ENCODE data around the gene GRIA2.

The GRIA2 gene

GRCh38 chr4:157294575-157294974, 74.0 kb downstream of the GRIA2 start:
- TF ChIP-seq SIN3A (IDR thresholded peaks at IDR 0.05; ENCODE audit: borderline replicate concordance, insufficient read depth, low read length) = no peak
- no peak for TF ChIP-seq FOXP2 (optimal IDR thresholded peaks at IDR 0.05; ENCODE audit: borderline replicate concordance, extremely low read depth, extremely low read length, insufficient read depth)
- no peak for TF ChIP-seq TAF1 (IDR thresholded peaks at IDR 0.05; ENCODE audit: borderline replicate concordance, insufficient read depth, low read length)
- no peak for TF ChIP-seq REST (IDR thresholded peaks at IDR 0.05; ENCODE audit: insufficient read depth in 1 of 2, low read depth in 2 of 2, low read length in 2 of 2)
- no peak for TF ChIP-seq POLR2AphosphoS5 (IDR thresholded peaks at IDR 0.05; ENCODE audit: low read depth, low read length)

- TF ChIP-seq POLR2AphosphoS5 (IDR thresholded peaks at IDR 0.05; ENCODE audit: low read depth, low read length) (no peak), SIN3A (IDR thresholded peaks at IDR 0.05; ENCODE audit: borderline replicate concordance, insufficient read depth, low read length) (no peak), REST (IDR thresholded peaks at IDR 0.05; ENCODE audit: insufficient read depth in 1 of 2, low read depth in 2 of 2, low read length in 2 of 2) (no peak)
These were observed 80.2 kb downstream of the GRIA2 start for GRCh38 chr4:157300701-157301100.

GRCh38 chr4:157303471-157303960, 83.0 kb downstream of the GRIA2 start:
- TF ChIP-seq TAF1 (IDR thresholded peaks at IDR 0.05; ENCODE audit: borderline replicate concordance, insufficient read depth, low read length) (no peak), POLR2AphosphoS5 (IDR thresholded peaks at IDR 0.05; ENCODE audit: low read depth, low read length) (no peak), REST (IDR thresholded peaks at IDR 0.05; ENCODE audit: insufficient read depth in 1 of 2, low read depth in 2 of 2, low read length in 2 of 2) (no peak), SIN3A (IDR thresholded peaks at IDR 0.05; ENCODE audit: borderline replicate concordance, insufficient read depth, low read length) (no peak), FOXP2 (optimal IDR thresholded peaks at IDR 0.05; ENCODE audit: borderline replicate concordance, extremely low read depth, extremely low read length, insufficient read depth) (no peak)

- TF ChIP-seq TAF1 (IDR thresholded peaks at IDR 0.05; ENCODE audit: borderline replicate concordance, insufficient read depth, low read length) (no peak), POLR2AphosphoS5 (IDR thresholded peaks at IDR 0.05; ENCODE audit: low read depth, low read length) (no peak), SIN3A (IDR thresholded peaks at IDR 0.05; ENCODE audit: borderline replicate concordance, insufficient read depth, low read length) (no peak), REST (IDR thresholded peaks at IDR 0.05; ENCODE audit: insufficient read depth in 1 of 2, low read depth in 2 of 2, low read length in 2 of 2) (no peak), FOXP2 (optimal IDR thresholded peaks at IDR 0.05; ENCODE audit: borderline replicate concordance, extremely low read depth, extremely low read length, insufficient read depth) (no peak)
These were observed 84.2 kb downstream of the GRIA2 start for GRCh38 chr4:157304769-157305168.

GRCh38 chr4:157312702-157313101, 92.2 kb downstream of the GRIA2 start:
- TF ChIP-seq FOXP2 (optimal IDR thresholded peaks at IDR 0.05; ENCODE audit: borderline replicate concordance, extremely low read depth, extremely low read length, insufficient read depth) = no peak
- TF ChIP-seq TAF1 (IDR thresholded peaks at IDR 0.05; ENCODE audit: borderline replicate concordance, insufficient read depth, low read length) = no peak
- TF ChIP-seq SIN3A (IDR thresholded peaks at IDR 0.05; ENCODE audit: borderline replicate concordance, insufficient read depth, low read length) = no peak
- no peak for TF ChIP-seq REST (IDR thresholded peaks at IDR 0.05; ENCODE audit: insufficient read depth in 1 of 2, low read depth in 2 of 2, low read length in 2 of 2)
- no peak for TF ChIP-seq POLR2AphosphoS5 (IDR thresholded peaks at IDR 0.05; ENCODE audit: low read depth, low read length)

Measured in PFSK-1 (cell line).